Measurements from ENCODE around the gene PCDHB13. TPM values are rescaled to one million over a fixed set of nuclear protein-coding genes. Genes with fewer than 3 reads are reported as not detected.

The PCDHB13 gene
- total RNA-seq, 1 donor from 2014 or later = 7.1 TPM

DNA sequence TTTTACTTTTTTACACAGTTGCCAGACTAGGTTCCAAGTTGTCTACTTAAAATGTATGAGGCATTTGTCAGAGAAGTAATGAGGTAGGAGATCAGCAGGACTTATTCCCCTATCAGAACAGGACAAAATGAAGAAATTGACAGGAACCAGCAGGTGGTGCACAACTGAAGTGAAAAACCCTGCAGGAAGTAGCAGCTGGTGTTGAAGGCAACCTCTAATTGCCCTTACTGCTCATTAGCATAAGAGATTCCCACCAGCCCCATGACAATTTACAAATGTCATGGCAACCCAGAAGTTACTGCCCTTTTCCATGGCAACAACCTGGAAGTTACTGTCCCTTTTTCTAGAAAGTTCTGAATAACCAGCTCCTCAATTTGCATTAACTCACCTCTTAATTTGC, 36.9 kb downstream of the PCDHB13 start:
- Mint-ChIP-seq H3K36me3 (ENCODE audit: low read depth, unreplicated experiment) (peaks cover 49% of the 10 kb centered on the region), H3K4me1 (ENCODE audit: unreplicated experiment) (no peaks in the 10 kb centered on the region), H3K27ac (ENCODE audit: unreplicated experiment) (no peak overlapping the region), H3K27me3 (ENCODE audit: unreplicated experiment) (peaks cover 10% of the 10 kb centered on the region), H3K9me3 (ENCODE audit: unreplicated experiment) (peaks cover 30% of the 10 kb centered on the region), H3K4me3 (ENCODE audit: unreplicated experiment) (no peak overlapping the region)
- no peak for DNase-seq (ENCODE audit: low spot score)
- TF ChIP-seq, protein P1, sequence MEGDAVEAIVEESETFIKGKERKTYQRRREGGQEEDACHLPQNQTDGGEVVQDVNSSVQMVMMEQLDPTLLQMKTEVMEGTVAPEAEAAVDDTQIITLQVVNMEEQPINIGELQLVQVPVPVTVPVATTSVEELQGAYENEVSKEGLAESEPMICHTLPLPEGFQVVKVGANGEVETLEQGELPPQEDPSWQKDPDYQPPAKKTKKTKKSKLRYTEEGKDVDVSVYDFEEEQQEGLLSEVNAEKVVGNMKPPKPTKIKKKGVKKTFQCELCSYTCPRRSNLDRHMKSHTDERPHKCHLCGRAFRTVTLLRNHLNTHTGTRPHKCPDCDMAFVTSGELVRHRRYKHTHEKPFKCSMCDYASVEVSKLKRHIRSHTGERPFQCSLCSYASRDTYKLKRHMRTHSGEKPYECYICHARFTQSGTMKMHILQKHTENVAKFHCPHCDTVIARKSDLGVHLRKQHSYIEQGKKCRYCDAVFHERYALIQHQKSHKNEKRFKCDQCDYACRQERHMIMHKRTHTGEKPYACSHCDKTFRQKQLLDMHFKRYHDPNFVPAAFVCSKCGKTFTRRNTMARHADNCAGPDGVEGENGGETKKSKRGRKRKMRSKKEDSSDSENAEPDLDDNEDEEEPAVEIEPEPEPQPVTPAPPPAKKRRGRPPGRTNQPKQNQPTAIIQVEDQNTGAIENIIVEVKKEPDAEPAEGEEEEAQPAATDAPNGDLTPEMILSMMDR (IDR thresholded peaks at IDR 0.05; ENCODE audit: unreplicated experiment) = no peak

DNA sequence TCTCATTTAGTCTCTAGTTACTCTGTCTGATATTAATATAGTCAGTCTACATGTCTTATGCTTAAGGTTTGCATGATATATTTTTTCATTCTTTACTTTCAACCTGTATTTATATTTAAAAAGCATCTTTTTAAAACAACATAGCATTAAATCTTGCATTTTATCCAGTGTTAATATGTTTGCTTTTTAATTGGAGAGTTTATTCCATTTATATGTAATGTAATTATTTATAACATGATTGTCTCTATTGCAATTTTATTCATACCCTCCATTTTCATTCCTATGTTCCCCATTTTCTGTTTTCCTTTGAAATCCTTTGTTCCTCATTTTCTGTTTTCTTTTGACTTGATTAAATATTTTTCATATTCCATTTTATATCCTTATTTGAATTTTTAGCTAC, 44.7 kb downstream of the PCDHB13 start:
- Mint-ChIP-seq H3K4me3 (ENCODE audit: unreplicated experiment) (no peak overlapping the region), H3K27ac (ENCODE audit: unreplicated experiment) (no peak overlapping the region), H3K27me3 (ENCODE audit: unreplicated experiment) (peaks cover 2% of the 10 kb centered on the region), H3K9me3 (ENCODE audit: unreplicated experiment) (peaks cover 46% of the 10 kb centered on the region), H3K4me1 (ENCODE audit: unreplicated experiment) (no peaks in the 10 kb centered on the region), H3K36me3 (ENCODE audit: low read depth, unreplicated experiment) (peaks cover 46% of the 10 kb centered on the region)
- DNase-seq (ENCODE audit: low spot score) = no peak
- TF ChIP-seq, protein P1 (IDR thresholded peaks at IDR 0.05; ENCODE audit: unreplicated experiment) = no peak

DNA sequence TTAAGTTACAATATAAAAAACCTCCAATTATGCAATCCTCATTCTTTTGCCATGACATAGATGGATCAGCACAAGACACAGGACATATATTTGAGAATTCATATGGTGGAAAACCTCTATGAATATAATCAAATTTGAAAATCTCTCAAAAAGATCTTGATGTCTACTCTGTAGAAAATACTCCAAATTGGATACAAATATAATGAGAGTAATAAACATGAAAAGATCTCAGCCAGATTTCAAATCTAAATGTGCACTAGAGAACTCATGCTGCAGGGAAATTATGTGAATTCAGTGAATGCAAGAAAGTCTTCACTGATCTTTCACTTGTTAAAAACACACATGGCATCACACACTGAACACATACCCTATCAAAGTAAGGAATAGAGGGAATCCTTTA, 45.2 kb downstream of the PCDHB13 start:
- Mint-ChIP-seq H3K4me3 (ENCODE audit: unreplicated experiment) (no peak overlapping the region), H3K27me3 (ENCODE audit: unreplicated experiment) (peaks cover 2% of the 10 kb centered on the region), H3K4me1 (ENCODE audit: unreplicated experiment) (no peaks in the 10 kb centered on the region), H3K9me3 (ENCODE audit: unreplicated experiment) (peaks cover 49% of the 10 kb centered on the region), H3K36me3 (ENCODE audit: low read depth, unreplicated experiment) (peaks cover 47% of the 10 kb centered on the region), H3K27ac (ENCODE audit: unreplicated experiment) (no peak overlapping the region)
- no peak for DNase-seq (ENCODE audit: low spot score)
- TF ChIP-seq, protein P1 (IDR thresholded peaks at IDR 0.05; ENCODE audit: unreplicated experiment) = no peak

DNA sequence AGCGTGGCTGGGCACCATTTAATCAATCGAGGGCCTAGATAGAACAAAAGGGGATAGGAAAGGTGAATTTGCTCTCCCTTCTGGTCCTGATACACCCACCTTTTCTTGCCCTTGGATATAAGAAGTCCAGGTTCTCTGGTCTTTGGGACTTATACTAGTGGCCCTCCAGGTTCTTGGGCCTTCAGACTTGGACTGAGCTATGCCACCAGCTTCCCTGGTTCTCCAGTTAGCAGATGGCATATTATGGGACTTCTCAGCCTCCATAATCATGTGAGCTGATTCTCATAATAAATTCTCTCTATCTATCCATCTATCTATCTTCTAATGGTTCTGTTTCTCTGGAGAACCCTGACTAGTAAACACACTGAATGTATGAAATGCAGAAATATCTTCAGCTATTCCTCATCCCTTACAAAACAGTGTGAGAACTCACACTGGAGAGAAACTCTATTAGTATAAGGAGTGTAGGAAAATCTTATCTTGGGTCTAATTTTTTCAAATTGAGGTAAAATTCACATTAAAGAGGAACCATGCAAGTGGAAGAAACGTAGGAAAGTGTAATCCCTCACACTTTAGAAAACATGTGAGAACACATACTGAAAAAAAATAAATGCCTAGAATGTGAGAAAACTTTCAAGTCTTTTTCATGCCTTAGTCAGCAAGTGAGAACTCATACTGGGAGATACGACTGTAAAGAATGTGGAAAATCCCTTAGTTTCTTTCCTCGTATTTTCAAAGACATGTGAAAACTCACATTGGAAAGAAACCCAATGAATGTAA, 46.9 kb downstream of the PCDHB13 start:
- Mint-ChIP-seq H3K4me1 (ENCODE audit: unreplicated experiment) (no peaks in the 10 kb centered on the region), H3K9me3 (ENCODE audit: unreplicated experiment) (peaks cover 56% of the 10 kb centered on the region), H3K4me3 (ENCODE audit: unreplicated experiment) (peak overlapping the region; percentile 45), H3K36me3 (ENCODE audit: low read depth, unreplicated experiment) (peaks cover 59% of the 10 kb centered on the region), H3K27me3 (ENCODE audit: unreplicated experiment) (peaks cover 2% of the 10 kb centered on the region), H3K27ac (ENCODE audit: unreplicated experiment) (no peak overlapping the region)
- DNase-seq (ENCODE audit: low spot score) = no peak
- TF ChIP-seq, protein P1 (IDR thresholded peaks at IDR 0.05; ENCODE audit: unreplicated experiment) = no peak

DNA sequence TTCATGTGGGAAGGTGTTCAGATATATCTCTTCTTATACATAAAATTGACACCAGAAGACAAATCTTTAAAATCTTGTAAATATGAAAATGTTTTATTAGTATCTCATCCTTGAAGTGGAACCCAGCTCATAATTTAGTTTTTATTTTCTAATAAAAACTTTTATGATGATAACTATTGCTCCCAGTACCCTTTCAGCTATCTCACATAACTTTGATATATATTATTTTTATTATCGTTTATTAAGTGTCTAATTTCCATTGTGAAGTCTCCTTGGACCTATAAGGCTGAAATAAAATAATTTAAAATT, 47.5 kb downstream of the PCDHB13 start:
- no peak overlapping the region for H3K27ac Mint-ChIP-seq (ENCODE audit: unreplicated experiment)
- peaks cover 2% of the 10 kb centered on the region for H3K27me3 Mint-ChIP-seq (ENCODE audit: unreplicated experiment)
- TF ChIP-seq, protein P1 (IDR thresholded peaks at IDR 0.05; ENCODE audit: unreplicated experiment) = no peak
- no peak for DNase-seq (ENCODE audit: low spot score)
- H3K4me3 Mint-ChIP-seq (ENCODE audit: unreplicated experiment) = peak overlapping the region; percentile 45
- peaks cover 56% of the 10 kb centered on the region for H3K9me3 Mint-ChIP-seq (ENCODE audit: unreplicated experiment)
- no peaks in the 10 kb centered on the region for H3K4me1 Mint-ChIP-seq (ENCODE audit: unreplicated experiment)
- H3K36me3 Mint-ChIP-seq (ENCODE audit: low read depth, unreplicated experiment) = peaks cover 64% of the 10 kb centered on the region
